GM23338 (cell line): ENCODE data around the gene TRAF3. TPM values are rescaled to one million over a fixed set of nuclear protein-coding genes. Genes with fewer than 3 reads are reported as not detected.

ENCODE experiments used
- ATAC-seq: fragments of 200-7000 bp; cut with Tn5 transposase; 3 replicates; pipeline ENCODE4 v1.9.1; 2020
- DNase-seq: peaks from one replicate; pipeline ENCODE4 v3.0.0-alpha.2; 2015; ENCODE audit warnings: low spot score
- H2AFZ ChIP-seq: fragments of 200-600 bp; sonication (generic); 2 replicates; pipeline ENCODE4 v1.8.0; 2016; ENCODE audit warnings: antibody characterized with exemption, mild to moderate bottlenecking, moderate library complexity
- H3F3A ChIP-seq: fragments of 200-600 bp; sonication (generic); replicated peaks from 2 replicates; pipeline ENCODE4 v1.8.0; 2017; ENCODE audit warnings: antibody characterized with exemption, mixed run types, low read depth
- H3K27ac ChIP-seq: fragments of 200-600 bp; sonication (generic); 2 replicates; pipeline ENCODE4 v1.6.1; 2016; ENCODE audit warnings: low read depth
- H3K27me3 ChIP-seq: fragments of 200-600 bp; sonication (generic); 2 replicates; pipeline ENCODE4 v1.8.0; 2016; ENCODE audit warnings: mild to moderate bottlenecking, mixed run types, moderate library complexity; ENCODE audit not compliant: insufficient read depth
- H3K36me3 ChIP-seq: fragments of 200-600 bp; sonication (generic); 2 replicates; pipeline ENCODE4 v1.8.0; 2016; ENCODE audit warnings: mild to moderate bottlenecking; ENCODE audit not compliant: insufficient read depth
- H3K4me1 ChIP-seq: fragments of 200-600 bp; sonication (generic); 2 replicates; pipeline ENCODE4 v1.8.0; 2016; ENCODE audit warnings: mild to moderate bottlenecking, moderate library complexity; ENCODE audit not compliant: insufficient read depth
- H3K4me2 ChIP-seq: fragments of 200-600 bp; sonication (generic); 2 replicates; pipeline ENCODE4 v1.7.1; 2017; ENCODE audit warnings: mixed run types
- H3K4me3 ChIP-seq: fragments of 200-600 bp; sonication (generic); 2 replicates; pipeline ENCODE4 v1.6.1; 2016; ENCODE audit warnings: mixed run types
- H3K79me2 ChIP-seq: fragments of 200-600 bp; sonication (generic); replicated peaks from 2 replicates; pipeline ENCODE4 v1.8.0; 2017; ENCODE audit warnings: mild to moderate bottlenecking; ENCODE audit not compliant: insufficient read depth
- H3K9me2 ChIP-seq: fragments of 200-600 bp; sonication (generic); 2 replicates; pipeline ENCODE4 v1.8.0; 2017; ENCODE audit not compliant: insufficient read depth
- H4K20me1 ChIP-seq: fragments of 200-600 bp; sonication (generic); replicated peaks from 2 replicates; pipeline ENCODE4 v1.8.0; 2017; ENCODE audit warnings: mild to moderate bottlenecking; ENCODE audit not compliant: insufficient read depth
- H3K27ac Mint-ChIP-seq: 2 replicates; pipeline ENCODE4 v1.8.0; 2020; ENCODE audit warnings: inconsistent platforms, mild to moderate bottlenecking, moderate library complexity, mixed read lengths
- H3K27me3 Mint-ChIP-seq: 3 replicates; pipeline ENCODE4 v1.8.0; 2022; ENCODE audit warnings: low read depth, mild to moderate bottlenecking, moderate library complexity, mixed read lengths, inconsistent platforms; ENCODE audit not compliant: insufficient read depth, poor library complexity
- H3K36me3 Mint-ChIP-seq: 3 replicates; pipeline ENCODE4 v1.8.0; 2021; ENCODE audit warnings: low read depth, mild to moderate bottlenecking, inconsistent platforms, moderate library complexity, mixed read lengths
- H3K4me1 Mint-ChIP-seq: 3 replicates; pipeline ENCODE4 v1.8.0; 2020; ENCODE audit warnings: mild to moderate bottlenecking, inconsistent platforms, mixed read lengths
- H3K4me3 Mint-ChIP-seq: 3 replicates; pipeline ENCODE4 v1.8.0; 2021; ENCODE audit warnings: moderate library complexity, mild to moderate bottlenecking, inconsistent platforms, mixed read lengths
- H3K9me3 Mint-ChIP-seq: 3 replicates; pipeline ENCODE4 v1.8.0; 2020; ENCODE audit warnings: moderate library complexity, mild to moderate bottlenecking, inconsistent platforms, mixed read lengths
- CREB1 ChIP-seq: fragments of 250-450 bp; sonication (Bioruptor Pico); IDR thresholded peaks from 2 replicates; pipeline ENCODE4 v1.5.0; 2020; ENCODE audit warnings: low read depth, mild to moderate bottlenecking, moderate library complexity
- EZH2phosphoT487 ChIP-seq: fragments of 200-600 bp; sonication (generic); IDR thresholded peaks from one replicate; pipeline ENCODE4 v1.8.1; 2018; ENCODE audit warnings: antibody characterized with exemption; ENCODE audit not compliant: unreplicated experiment
- JUNB ChIP-seq: IDR thresholded peaks from one replicate; pipeline ENCODE4 v1.6.1; 2016; ENCODE audit warnings: antibody characterized with exemption; ENCODE audit not compliant: unreplicated experiment
- STAT1 ChIP-seq: IDR thresholded peaks from one replicate; pipeline ENCODE4 v1.6.1; 2016; ENCODE audit warnings: antibody characterized with exemption; ENCODE audit not compliant: unreplicated experiment
- polyA plus RNA-seq: library from polyadenylated mRNA; unstranded; fragments of >200 nt; fragmentation: Nextera tagmentation; extraction: Ambion mirVana; gene quantifications from 2 replicates; pipeline ENCODE4 v1.2.1, GENCODE V29; 2016
- total RNA-seq: library from RNA; depleted of rRNA; stranded (reverse); fragments of >200 nt; shearing (Covaris generic); gene quantifications from 2 replicates; pipeline ENCODE4 v1.2.3, GENCODE V29; 2014
- TF ChIP-seq, protein P1 (sequence below): fragments of 250-450 bp; sonication (Bioruptor Pico); IDR thresholded peaks from 2 replicates; pipeline ENCODE4 v1.5.0; 2020; ENCODE audit warnings: mild to moderate bottlenecking, moderate library complexity

Gene TRAF3
- total and polyA plus RNA-seq, 2 experiments from 2014 or later, result 3.7 to 9.3 TPM

DNA sequence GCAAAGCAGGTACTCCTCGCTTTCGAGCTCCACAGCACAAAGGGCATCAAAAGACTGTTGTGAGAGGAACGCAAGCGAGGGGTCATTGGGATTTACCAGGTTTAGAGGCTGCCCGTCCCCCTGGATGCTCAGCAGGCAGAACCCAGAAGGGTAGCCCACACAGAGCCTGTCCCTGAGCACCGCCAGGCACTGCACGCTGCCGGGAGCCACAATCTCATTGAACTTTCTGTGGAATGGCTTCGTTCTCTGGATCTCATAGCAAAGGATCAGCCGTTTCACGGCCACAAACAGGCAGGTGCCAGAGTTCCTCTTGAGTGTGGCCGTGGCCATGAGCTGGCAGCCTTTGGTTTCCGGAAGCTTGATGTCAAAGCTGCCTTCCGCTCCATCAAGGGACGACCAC lies 166.7 kb downstream of the TRAF3 start:
- Histone ChIP-seq H3F3A (no peaks in the 10 kb centered on the region), H3K27ac (no peak overlapping the region), H3K4me3 (no peak overlapping the region), H3K27me3 (no peaks in the 10 kb centered on the region), H4K20me1 (peaks cover 5% of the 10 kb centered on the region; the same call in 1 of the 2 replicates), H3K4me2 (no peak overlapping the region), H3K79me2 (no peaks in the 10 kb centered on the region), H2AFZ (no peak overlapping the region), H3K36me3 (peaks cover 17% of the 10 kb centered on the region; the same call in 1 of the 2 replicates), H3K9me2 (no peaks in the 10 kb centered on the region), H3K4me1 (no peaks in the 10 kb centered on the region)
- H3K27me3 Mint-ChIP-seq, result peaks cover 11% of the 10 kb centered on the region
- DNase-seq (no peak), ATAC-seq (no peak)
- no peak overlapping the region for H3K4me3 Mint-ChIP-seq
- H3K4me1 Mint-ChIP-seq, result no peaks in the 10 kb centered on the region
- no peak overlapping the region for H3K27ac Mint-ChIP-seq
- H3K36me3 Mint-ChIP-seq, result peaks cover 60% of the 10 kb centered on the region
- TF ChIP-seq EZH2phosphoT487 (no peak), CREB1 (no peak), STAT1 (no peak)
- H3K9me3 Mint-ChIP-seq, result no peaks in the 10 kb centered on the region

DNA sequence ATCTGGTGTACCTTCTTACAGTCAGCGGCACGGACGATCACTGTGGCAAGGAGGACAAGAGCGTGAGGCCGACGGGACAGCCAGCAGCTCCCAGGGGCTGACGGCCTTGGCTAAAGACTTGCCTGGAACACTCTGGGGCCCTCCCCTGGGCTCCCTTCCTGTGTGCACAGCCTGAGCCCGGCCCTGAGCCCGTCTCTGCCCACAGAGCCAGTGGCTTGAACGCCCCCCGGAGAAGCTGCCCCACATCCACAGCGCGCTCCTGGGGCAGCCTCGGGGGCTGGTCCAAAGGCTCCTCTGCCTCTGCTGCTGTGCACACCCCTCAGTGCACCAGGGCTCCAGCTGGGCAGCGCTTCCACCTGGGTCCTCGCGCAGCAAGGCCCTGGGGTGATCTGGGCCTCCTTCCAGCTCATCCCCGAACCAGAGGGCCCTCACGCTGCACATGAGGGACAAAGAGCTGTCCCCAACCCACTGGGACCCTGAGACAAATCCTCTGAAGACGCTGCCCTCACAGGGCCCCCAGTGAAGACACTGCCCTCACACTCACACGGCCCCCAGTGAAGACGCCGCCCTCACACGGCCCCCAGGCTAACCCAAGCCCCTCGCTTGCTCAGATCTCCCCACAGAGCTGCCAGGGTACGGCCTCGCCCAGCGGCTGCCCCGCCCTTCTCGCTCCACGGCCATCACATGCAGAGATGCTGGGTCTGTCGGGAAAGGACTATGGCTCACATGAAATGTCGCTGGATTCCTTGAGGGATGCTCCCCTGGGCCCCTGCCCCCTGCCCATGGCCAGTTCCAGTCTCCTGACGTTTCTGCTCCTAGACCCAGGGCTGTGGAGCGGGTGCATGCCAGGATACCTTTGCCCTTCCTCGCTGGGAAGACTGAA lies 167.4 kb downstream of the TRAF3 start:
- H3K27me3 ChIP-seq, result no peaks in the 10 kb centered on the region
- H3K27me3 Mint-ChIP-seq, result peaks cover 5% of the 10 kb centered on the region
- H3K4me3 ChIP-seq, result no peak overlapping the region
- no peak for TF ChIP-seq JUNB
- TF ChIP-seq CREB1, result no peak
- no peak for TF ChIP-seq EZH2phosphoT487
- TF ChIP-seq, protein P1, sequence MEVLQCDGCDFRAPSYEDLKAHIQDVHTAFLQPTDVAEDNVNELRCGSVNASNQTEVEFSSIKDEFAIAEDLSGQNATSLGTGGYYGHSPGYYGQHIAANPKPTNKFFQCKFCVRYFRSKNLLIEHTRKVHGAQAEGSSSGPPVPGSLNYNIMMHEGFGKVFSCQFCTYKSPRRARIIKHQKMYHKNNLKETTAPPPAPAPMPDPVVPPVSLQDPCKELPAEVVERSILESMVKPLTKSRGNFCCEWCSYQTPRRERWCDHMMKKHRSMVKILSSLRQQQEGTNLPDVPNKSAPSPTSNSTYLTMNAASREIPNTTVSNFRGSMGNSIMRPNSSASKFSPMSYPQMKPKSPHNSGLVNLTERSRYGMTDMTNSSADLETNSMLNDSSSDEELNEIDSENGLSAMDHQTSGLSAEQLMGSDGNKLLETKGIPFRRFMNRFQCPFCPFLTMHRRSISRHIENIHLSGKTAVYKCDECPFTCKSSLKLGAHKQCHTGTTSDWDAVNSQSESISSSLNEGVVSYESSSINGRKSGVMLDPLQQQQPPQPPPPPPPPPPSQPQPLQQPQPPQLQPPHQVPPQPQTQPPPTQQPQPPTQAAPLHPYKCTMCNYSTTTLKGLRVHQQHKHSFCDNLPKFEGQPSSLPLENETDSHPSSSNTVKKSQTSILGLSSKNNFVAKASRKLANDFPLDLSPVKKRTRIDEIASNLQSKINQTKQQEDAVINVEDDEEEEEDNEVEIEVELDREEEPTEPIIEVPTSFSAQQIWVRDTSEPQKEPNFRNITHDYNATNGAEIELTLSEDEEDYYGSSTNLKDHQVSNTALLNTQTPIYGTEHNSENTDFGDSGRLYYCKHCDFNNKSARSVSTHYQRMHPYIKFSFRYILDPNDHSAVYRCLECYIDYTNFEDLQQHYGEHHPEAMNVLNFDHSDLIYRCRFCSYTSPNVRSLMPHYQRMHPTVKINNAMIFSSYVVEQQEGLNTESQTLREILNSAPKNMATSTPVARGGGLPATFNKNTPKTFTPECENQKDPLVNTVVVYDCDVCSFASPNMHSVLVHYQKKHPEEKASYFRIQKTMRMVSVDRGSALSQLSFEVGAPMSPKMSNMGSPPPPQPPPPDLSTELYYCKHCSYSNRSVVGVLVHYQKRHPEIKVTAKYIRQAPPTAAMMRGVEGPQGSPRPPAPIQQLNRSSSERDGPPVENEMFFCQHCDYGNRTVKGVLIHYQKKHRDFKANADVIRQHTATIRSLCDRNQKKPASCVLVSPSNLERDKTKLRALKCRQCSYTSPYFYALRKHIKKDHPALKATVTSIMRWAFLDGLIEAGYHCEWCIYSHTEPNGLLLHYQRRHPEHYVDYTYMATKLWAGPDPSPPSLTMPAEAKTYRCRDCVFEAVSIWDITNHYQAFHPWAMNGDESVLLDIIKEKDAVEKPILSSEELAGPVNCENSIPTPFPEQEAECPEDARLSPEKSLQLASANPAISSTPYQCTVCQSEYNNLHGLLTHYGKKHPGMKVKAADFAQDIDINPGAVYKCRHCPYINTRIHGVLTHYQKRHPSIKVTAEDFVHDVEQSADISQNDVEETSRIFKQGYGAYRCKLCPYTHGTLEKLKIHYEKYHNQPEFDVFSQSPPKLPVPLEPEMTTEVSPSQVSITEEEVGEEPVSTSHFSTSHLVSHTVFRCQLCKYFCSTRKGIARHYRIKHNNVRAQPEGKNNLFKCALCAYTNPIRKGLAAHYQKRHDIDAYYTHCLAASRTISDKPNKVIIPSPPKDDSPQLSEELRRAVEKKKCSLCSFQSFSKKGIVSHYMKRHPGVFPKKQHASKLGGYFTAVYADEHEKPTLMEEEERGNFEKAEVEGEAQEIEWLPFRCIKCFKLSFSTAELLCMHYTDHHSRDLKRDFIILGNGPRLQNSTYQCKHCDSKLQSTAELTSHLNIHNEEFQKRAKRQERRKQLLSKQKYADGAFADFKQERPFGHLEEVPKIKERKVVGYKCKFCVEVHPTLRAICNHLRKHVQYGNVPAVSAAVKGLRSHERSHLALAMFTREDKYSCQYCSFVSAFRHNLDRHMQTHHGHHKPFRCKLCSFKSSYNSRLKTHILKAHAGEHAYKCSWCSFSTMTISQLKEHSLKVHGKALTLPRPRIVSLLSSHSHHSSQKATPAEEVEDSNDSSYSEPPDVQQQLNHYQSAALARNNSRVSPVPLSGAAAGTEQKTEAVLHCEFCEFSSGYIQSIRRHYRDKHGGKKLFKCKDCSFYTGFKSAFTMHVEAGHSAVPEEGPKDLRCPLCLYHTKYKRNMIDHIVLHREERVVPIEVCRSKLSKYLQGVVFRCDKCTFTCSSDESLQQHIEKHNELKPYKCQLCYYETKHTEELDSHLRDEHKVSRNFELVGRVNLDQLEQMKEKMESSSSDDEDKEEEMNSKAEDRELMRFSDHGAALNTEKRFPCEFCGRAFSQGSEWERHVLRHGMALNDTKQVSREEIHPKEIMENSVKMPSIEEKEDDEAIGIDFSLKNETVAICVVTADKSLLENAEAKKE, result no peak
- no peak for TF ChIP-seq STAT1
- H4K20me1 ChIP-seq, result peaks cover 5% of the 10 kb centered on the region; the same call in 1 of the 2 replicates
- H2AFZ ChIP-seq, result no peak overlapping the region
- H3K4me2 ChIP-seq, result no peak overlapping the region
- H3K4me3 Mint-ChIP-seq, result no peak overlapping the region
- H3K27ac Mint-ChIP-seq, result no peak overlapping the region
- no peaks in the 10 kb centered on the region for H3K4me1 ChIP-seq
- ATAC-seq (no peak), DNase-seq (no peak)
- H3K9me3 Mint-ChIP-seq, result no peaks in the 10 kb centered on the region
- H3K36me3 Mint-ChIP-seq, result peaks cover 62% of the 10 kb centered on the region
- H3K36me3 ChIP-seq, result peaks cover 17% of the 10 kb centered on the region; the same call in 1 of the 2 replicates
- H3K27ac ChIP-seq, result no peak overlapping the region
- H3F3A ChIP-seq, result no peaks in the 10 kb centered on the region
- H3K4me1 Mint-ChIP-seq, result no peaks in the 10 kb centered on the region
- H3K9me2 ChIP-seq, result no peaks in the 10 kb centered on the region
- H3K79me2 ChIP-seq, result no peaks in the 10 kb centered on the region
